Stimulated activated effector memory CD8-positive, alpha-beta T cell treated with anti-CD3 and anti-CD28 coated beads, Interleukin-12 subunit alpha, Interleukin-12 subunit beta, amount 100 ng/mL, for 72 hours (primary cell): ENCODE data around the gene COLEC12.
"Not testable (repeated sequence)": the region's sequence is repeated elsewhere in the genome, so short reads cannot be mapped to it uniquely, and the experiment has no call there.

Source experiments
- ATAC-seq: fragments of 150-1000 bp; cut with Tn5 transposase; 2 replicates; pipeline ENCODE4 v1.10.0; 2021
- DNase-seq, 2 donors: peaks; one replicate each; pipeline ENCODE4 v3.0.0; 2021 to 2022; ENCODE audit warnings: low spot score in 2 of 2
- H3K27ac Mint-ChIP-seq: one replicate; pipeline ENCODE4 v1.8.0; 2022; ENCODE audit warnings: mild to moderate bottlenecking, mixed read lengths
- H3K36me3 Mint-ChIP-seq: one replicate; pipeline ENCODE4 v1.8.0; 2022; ENCODE audit warnings: mild to moderate bottlenecking, mixed read lengths
- H3K4me1 Mint-ChIP-seq: one replicate; pipeline ENCODE4 v1.8.0; 2022; ENCODE audit warnings: mixed read lengths
- H3K4me3 Mint-ChIP-seq: one replicate; pipeline ENCODE4 v1.8.0; 2022; ENCODE audit warnings: mild to moderate bottlenecking, mixed read lengths
- H3K9me3 Mint-ChIP-seq: one replicate; pipeline ENCODE4 v1.8.0; 2022; ENCODE audit warnings: mixed read lengths

The COLEC12 gene

GRCh38 chr18:421247-422155, 79.0 kb downstream of the COLEC12 start:
- no peak overlapping the region for H3K27ac Mint-ChIP-seq
- no peak for ATAC-seq
- no peaks in the 10 kb centered on the region for H3K36me3 Mint-ChIP-seq

GRCh38 chr18:420661-421246, 79.7 kb downstream of the COLEC12 start:
- DNase-seq, result no peak
- no peak overlapping the region for H3K4me3 Mint-ChIP-seq
- no peak overlapping the region for H3K27ac Mint-ChIP-seq
- ATAC-seq, result no peak
- H3K36me3 Mint-ChIP-seq, result no peaks in the 10 kb centered on the region
- H3K9me3 Mint-ChIP-seq, result peaks cover 4% of the 10 kb centered on the region
- H3K4me1 Mint-ChIP-seq, result no peaks in the 10 kb centered on the region

More at GRCh38 chr18:421247-422155, 79.0 kb downstream of the COLEC12 start:
- DNase-seq, result no peak
- H3K4me3 Mint-ChIP-seq, result no peak overlapping the region
- H3K9me3 Mint-ChIP-seq, result peaks cover 4% of the 10 kb centered on the region
- H3K4me1 Mint-ChIP-seq, result no peaks in the 10 kb centered on the region

- Mint-ChIP-seq H3K36me3 (no peaks in the 10 kb centered on the region), H3K9me3 (peaks cover 4% of the 10 kb centered on the region), H3K4me1 (no peaks in the 10 kb centered on the region), H3K27ac (no peak overlapping the region), H3K4me3 (no peak overlapping the region)
- DNase-seq, result no peak
- ATAC-seq, result no peak
Measured at GRCh38 chr18:419541-420175, 80.8 kb downstream of the COLEC12 start.

DNA sequence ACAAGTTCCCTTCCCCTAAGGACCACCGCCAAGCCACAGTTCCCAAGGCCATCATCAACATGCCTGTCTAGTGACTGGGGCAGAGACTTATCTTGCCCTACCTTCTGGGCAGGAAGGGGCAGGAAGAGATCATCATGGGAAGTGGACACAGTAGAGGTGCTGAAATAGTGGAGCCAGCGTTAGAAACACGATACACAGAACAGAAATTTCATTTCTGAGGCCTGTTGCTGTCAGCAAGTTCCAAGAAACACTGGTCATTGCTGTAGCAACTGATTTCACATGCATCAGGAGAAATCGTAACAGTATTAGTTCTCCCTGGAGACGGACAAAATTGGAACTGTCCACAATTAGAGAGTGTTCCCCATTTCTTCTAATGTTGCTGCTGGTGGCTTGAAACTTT, 83.0 kb downstream of the COLEC12 start:
- ATAC-seq, result no peak
- DNase-seq, result no peak
- Mint-ChIP-seq H3K4me3 (no peak overlapping the region), H3K27ac (no peak overlapping the region), H3K36me3 (no peaks in the 10 kb centered on the region), H3K4me1 (no peaks in the 10 kb centered on the region), H3K9me3 (peaks cover 4% of the 10 kb centered on the region)

DNA sequence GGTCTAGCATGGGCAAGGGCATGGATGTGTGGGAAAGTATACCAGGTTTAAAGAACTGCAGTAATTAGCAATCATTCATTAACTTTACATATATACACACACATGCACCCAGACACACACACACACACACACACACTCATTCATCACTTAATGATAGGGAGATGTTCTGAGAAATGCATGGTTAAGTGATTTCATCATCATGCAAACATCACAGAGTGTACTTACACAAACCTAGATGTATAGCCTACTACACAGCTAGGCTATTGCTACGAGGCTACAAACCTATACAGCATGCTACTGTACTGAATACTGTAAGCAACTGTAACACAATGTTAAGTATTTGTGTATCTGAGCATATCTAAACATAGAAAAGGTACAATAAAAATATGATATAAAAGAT, 83.6 kb downstream of the COLEC12 start:
- H3K9me3 Mint-ChIP-seq, result peaks cover 4% of the 10 kb centered on the region
- no peaks in the 10 kb centered on the region for H3K4me1 Mint-ChIP-seq
- ATAC-seq (no peak), DNase-seq (no peak)
- H3K4me3 Mint-ChIP-seq, result no peak overlapping the region
- no peak overlapping the region for H3K27ac Mint-ChIP-seq
- H3K36me3 Mint-ChIP-seq, result no peaks in the 10 kb centered on the region

DNA sequence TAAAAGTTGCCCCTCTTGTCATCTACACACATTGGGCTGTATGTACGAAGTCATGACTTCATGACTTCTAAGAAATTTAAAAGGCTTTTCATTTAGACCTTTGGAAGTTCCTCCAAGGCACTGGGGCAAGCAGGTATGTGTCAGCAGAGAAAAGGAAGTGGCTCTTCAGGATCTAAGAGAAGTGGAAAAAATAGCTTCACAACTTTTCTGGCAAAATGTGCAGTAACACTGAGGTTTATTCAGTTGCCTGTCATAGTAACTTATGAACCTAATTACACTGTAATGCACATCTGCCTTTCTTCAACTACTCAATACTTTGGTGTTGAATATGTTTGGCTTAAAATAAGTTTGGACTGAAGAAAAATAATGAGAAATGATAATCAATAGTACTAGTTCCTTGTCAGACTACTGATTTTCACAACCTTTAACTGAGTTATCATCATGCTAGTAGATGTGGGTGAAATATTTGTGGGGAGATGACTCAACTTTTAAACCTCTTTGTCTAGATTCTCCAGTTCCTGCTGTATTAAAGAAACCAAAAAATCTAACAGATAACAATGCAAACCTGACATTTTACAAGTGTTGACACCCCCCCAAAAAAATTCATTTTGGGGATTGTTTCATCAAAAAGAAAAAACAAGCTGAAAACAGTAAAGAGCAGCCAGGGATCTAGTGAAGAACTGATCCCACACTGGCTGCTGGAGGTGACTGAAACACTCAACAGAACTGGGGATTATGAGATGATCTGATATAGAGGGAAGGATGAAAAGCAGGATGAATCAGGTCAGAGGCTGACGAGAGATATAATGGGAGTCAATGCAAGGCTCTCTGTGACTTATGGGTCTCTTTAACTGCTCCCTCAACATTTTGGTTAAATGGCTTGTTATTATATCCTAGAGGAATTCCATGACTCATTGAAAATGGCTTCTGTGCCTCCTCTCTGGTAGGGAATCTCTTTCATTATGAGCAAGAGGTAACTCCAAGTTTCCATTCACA, 84.6 kb downstream of the COLEC12 start:
- H3K9me3 Mint-ChIP-seq, result peaks cover 4% of the 10 kb centered on the region
- no peak for ATAC-seq
- no peaks in the 10 kb centered on the region for H3K36me3 Mint-ChIP-seq
- H3K4me3 Mint-ChIP-seq, result no peak overlapping the region
- no peak overlapping the region for H3K27ac Mint-ChIP-seq
- H3K4me1 Mint-ChIP-seq, result no peaks in the 10 kb centered on the region
- no peak for DNase-seq

DNA sequence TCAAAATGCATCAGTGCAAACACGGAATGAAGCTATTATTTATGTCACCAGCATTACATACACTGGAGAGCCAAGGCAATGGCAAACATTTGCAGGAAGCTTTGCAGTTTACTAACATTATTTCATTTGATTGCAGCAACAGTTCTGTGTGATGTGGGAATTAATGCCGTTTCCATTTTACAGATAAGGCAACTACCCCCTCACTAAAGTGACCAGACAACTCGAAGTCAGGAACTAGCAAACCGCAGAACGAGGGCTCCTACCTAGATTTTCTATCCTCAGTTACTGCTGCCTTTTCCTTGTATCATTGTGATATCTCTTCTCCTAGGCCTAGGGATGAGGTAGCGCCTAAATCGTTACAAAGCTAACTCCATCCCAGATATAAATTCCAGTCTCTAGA, 85.5 kb downstream of the COLEC12 start:
- Mint-ChIP-seq H3K36me3 (no peaks in the 10 kb centered on the region), H3K4me1 (no peaks in the 10 kb centered on the region), H3K4me3 (no peak overlapping the region), H3K27ac (no peak overlapping the region), H3K9me3 (peaks cover 4% of the 10 kb centered on the region)
- ATAC-seq (no peak), DNase-seq (no peak)

DNA sequence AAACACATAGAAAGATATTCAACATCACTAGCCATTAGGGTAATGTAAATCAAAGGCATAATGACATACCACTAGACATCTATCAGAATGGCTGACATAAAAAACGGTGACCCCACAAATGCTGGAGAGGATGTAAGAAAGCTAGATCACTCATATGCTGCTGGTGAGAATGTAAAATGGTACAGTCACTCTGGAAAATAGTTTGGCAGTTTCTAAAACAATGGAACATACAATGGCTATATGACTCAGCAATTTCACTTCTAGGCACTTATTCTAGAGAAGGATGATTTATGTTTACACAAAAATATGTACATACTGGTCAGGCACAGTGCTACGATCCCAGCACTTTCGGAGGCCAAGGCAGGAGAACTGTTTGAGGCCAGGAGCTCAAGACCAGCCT, 87.3 kb downstream of the COLEC12 start:
- H3K36me3 Mint-ChIP-seq, result no peaks in the 10 kb centered on the region
- no peaks in the 10 kb centered on the region for H3K4me1 Mint-ChIP-seq
- ATAC-seq, result no peak
- no peaks in the 10 kb centered on the region for H3K9me3 Mint-ChIP-seq
- DNase-seq, result no peak
- H3K27ac Mint-ChIP-seq, result no peak overlapping the region
- no peak overlapping the region for H3K4me3 Mint-ChIP-seq

GRCh38 chr18:410047-410455, 90.5 kb downstream of the COLEC12 start:
- Mint-ChIP-seq H3K27ac (no peak overlapping the region), H3K36me3 (no peaks in the 10 kb centered on the region), H3K9me3 (peaks cover 4% of the 10 kb centered on the region), H3K4me3 (no peak overlapping the region), H3K4me1 (no peaks in the 10 kb centered on the region)
- DNase-seq (no peak), ATAC-seq (no peak)

GRCh38 chr18:408367-408766, 92.1 kb downstream of the COLEC12 start:
- Mint-ChIP-seq H3K4me3 (no peak overlapping the region), H3K36me3 (no peaks in the 10 kb centered on the region)

DNA sequence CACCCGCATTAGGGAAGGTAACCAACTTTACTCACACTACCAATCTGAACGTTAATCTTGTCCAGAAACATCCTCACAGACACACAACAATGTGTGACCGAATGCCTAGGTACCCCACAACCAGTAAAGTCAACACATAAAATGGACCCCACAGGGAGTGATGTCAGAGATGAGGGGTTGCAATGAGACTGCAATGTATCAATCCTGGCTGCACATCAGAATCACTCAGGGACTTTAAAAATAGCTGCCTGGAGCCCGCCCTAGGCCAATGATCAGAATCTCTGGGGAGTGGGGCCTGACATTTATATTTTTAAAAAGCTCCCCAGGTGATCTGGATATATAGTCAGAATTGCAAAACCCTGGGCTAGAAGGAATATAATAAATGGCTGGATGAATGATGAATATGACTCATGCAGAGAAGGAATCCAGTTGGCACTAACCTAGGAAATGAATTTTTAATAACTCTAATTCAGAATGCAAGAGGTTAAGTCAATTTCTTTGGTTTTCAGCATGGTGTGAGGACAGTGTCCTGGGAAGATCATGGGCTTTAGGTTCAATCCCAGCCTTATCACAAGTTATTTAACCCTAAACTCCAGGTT, 92.8 kb downstream of the COLEC12 start:
- Mint-ChIP-seq H3K4me3 (no peak overlapping the region), H3K27ac (no peak overlapping the region), H3K4me1 (no peaks in the 10 kb centered on the region), H3K36me3 (no peaks in the 10 kb centered on the region), H3K9me3 (peaks cover 5% of the 10 kb centered on the region)
- ATAC-seq, result no peak
- no peak for DNase-seq

More at GRCh38 chr18:408367-408766, 92.1 kb downstream of the COLEC12 start:
- no peak overlapping the region for H3K27ac Mint-ChIP-seq
- peaks cover 5% of the 10 kb centered on the region for H3K9me3 Mint-ChIP-seq
- no peaks in the 10 kb centered on the region for H3K4me1 Mint-ChIP-seq
- ATAC-seq (no peak), DNase-seq (no peak)

DNA sequence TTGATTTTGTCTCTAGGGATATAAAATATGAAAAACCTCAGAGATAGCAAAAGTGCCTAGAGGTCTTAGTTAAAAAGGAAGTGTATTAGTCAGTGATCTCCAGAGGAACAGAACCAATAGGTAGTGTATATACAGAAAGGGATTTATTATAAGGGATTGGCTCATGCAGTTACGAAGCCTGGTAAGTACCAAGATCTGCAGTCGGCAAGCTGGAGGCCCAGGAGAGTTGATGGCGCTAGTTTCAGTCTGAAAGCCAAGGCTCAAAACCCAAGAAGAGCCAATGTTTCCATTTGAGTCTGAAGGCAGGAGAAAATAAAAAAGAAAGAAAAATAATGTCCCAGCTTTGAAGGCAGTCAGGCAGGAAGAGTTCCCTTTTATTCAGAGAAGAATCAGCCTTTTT, 93.3 kb downstream of the COLEC12 start:
- Mint-ChIP-seq H3K36me3 (no peaks in the 10 kb centered on the region), H3K9me3 (peaks cover 5% of the 10 kb centered on the region), H3K4me3 (no peak overlapping the region), H3K4me1 (no peaks in the 10 kb centered on the region), H3K27ac (no peak overlapping the region)
- ATAC-seq, result no peak
- DNase-seq, result no peak

- H3K27ac Mint-ChIP-seq, result no peak overlapping the region
- ATAC-seq (no peak), DNase-seq (no peak)
- no peaks in the 10 kb centered on the region for H3K4me1 Mint-ChIP-seq
- no peak overlapping the region for H3K4me3 Mint-ChIP-seq
- H3K36me3 Mint-ChIP-seq, result no peaks in the 10 kb centered on the region
- H3K9me3 Mint-ChIP-seq, result peaks cover 5% of the 10 kb centered on the region
Measured at GRCh38 chr18:406677-407076, 93.8 kb downstream of the COLEC12 start.

DNA sequence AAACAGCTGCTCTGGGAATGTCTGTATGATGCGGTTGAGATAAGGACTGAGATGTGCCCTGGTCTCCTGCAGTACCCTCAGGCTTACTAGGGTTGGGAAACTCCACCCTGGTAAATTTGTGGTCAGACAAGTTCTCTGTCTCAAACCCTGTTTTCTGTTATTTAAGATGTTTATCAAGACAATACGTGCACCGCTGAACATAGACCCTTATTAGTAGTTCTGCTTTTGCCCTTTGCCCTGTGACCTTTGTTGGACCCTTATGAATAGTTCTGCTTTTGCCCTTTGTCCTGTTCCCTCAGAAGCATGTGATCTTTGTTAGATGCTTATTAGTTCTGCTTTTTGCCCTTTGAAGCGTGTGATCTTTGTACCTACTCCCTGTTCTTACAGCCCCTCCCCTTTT, 95.5 kb downstream of the COLEC12 start:
- H3K4me3 Mint-ChIP-seq, H3K27ac Mint-ChIP-seq, DNase-seq, ATAC-seq, H3K9me3 Mint-ChIP-seq, H3K36me3 Mint-ChIP-seq, H3K4me1 Mint-ChIP-seq: not testable (repeated sequence)
